C4-2B (cell line): Measurements from ENCODE around the gene ZNF622.

ENCODE experiments used
- CTCF ChIP-seq: fragments of 450-650 bp; conservative IDR thresholded peaks from 2 replicates; pipeline ENCODE4 v1.5.1; 2017; ENCODE audit warnings: mild to moderate bottlenecking
- ZFX ChIP-seq: fragments of 450-650 bp; IDR thresholded peaks from 2 replicates; pipeline ENCODE4 v1.6.1; 2017

GRCh38 chr5:16450163-16450562 lies 15.4 kb downstream of the ZNF622 start:
- TF ChIP-seq CTCF, result no peak
- no peak for TF ChIP-seq ZFX
